T-helper 1 cell treated with Interleukin-12 subunit alpha and Interleukin-12 subunit beta and Interleukin-4 antibody, amounts not matched to agents 30 μg/mL and 1 μg/mL, for 36 hours (primary cell): ENCODE results near the gene GSTM5.
"Not testable (repeated sequence)": the region's sequence is repeated elsewhere in the genome, so short reads cannot be mapped to it uniquely, and the experiment has no call there.

Experiments
- H3K27ac Mint-ChIP-seq: one replicate; pipeline ENCODE4 v1.8.0; 2021; ENCODE audit warnings: mild to moderate bottlenecking, mixed read lengths
- H3K27me3 Mint-ChIP-seq: one replicate; pipeline ENCODE4 v1.8.0; 2021; ENCODE audit warnings: low read depth, mixed read lengths
- H3K36me3 Mint-ChIP-seq: one replicate; pipeline ENCODE4 v1.8.0; 2021; ENCODE audit warnings: low read depth, mixed read lengths
- H3K4me1 Mint-ChIP-seq: one replicate; pipeline ENCODE4 v1.8.0; 2021; ENCODE audit warnings: low read depth, mixed read lengths
- H3K4me3 Mint-ChIP-seq: one replicate; pipeline ENCODE4 v1.8.0; 2021; ENCODE audit warnings: mild to moderate bottlenecking, moderate library complexity, mixed read lengths
- H3K9me3 Mint-ChIP-seq: one replicate; pipeline ENCODE4 v1.8.0; 2021; ENCODE audit warnings: mixed read lengths

The GSTM5 gene

GRCh38 chr1:109757936-109758786 lies 46.1 kb downstream of the GSTM5 start:
- Mint-ChIP-seq H3K27ac (no peak overlapping the region), H3K9me3 (no peaks in the 10 kb centered on the region), H3K27me3 (peaks cover 8% of the 10 kb centered on the region), H3K36me3 (no peaks in the 10 kb centered on the region), H3K4me3 (no peak overlapping the region), H3K4me1 (no peaks in the 10 kb centered on the region)

- Mint-ChIP-seq H3K4me1 (no peaks in the 10 kb centered on the region), H3K4me3 (no peak overlapping the region), H3K9me3 (no peaks in the 10 kb centered on the region), H3K36me3 (no peaks in the 10 kb centered on the region), H3K27ac (no peak overlapping the region), H3K27me3 (peaks cover 2% of the 10 kb centered on the region)
Measured at GRCh38 chr1:109759513-109760334, 47.7 kb downstream of the GSTM5 start.

GRCh38 chr1:109760581-109761226 lies 48.7 kb downstream of the GSTM5 start:
- Mint-ChIP-seq H3K4me1 (no peaks in the 10 kb centered on the region), H3K27me3 (no peaks in the 10 kb centered on the region), H3K36me3 (no peaks in the 10 kb centered on the region), H3K27ac (no peak overlapping the region), H3K4me3 (no peak overlapping the region), H3K9me3 (no peaks in the 10 kb centered on the region)

- no peaks in the 10 kb centered on the region for H3K4me1 Mint-ChIP-seq
- H3K9me3 Mint-ChIP-seq, result no peaks in the 10 kb centered on the region
- H3K27ac Mint-ChIP-seq, result no peak overlapping the region
- no peak overlapping the region for H3K4me3 Mint-ChIP-seq
- no peaks in the 10 kb centered on the region for H3K27me3 Mint-ChIP-seq
- H3K36me3 Mint-ChIP-seq, result no peaks in the 10 kb centered on the region
Measured at GRCh38 chr1:109761227-109762038, 49.4 kb downstream of the GSTM5 start.

GRCh38 chr1:109762039-109762585 lies 50.1 kb downstream of the GSTM5 start:
- H3K4me1 Mint-ChIP-seq, result no peaks in the 10 kb centered on the region
- no peaks in the 10 kb centered on the region for H3K27me3 Mint-ChIP-seq
- H3K27ac Mint-ChIP-seq, result no peak overlapping the region
- H3K4me3 Mint-ChIP-seq, result no peak overlapping the region
- H3K36me3 Mint-ChIP-seq, result no peaks in the 10 kb centered on the region
- no peaks in the 10 kb centered on the region for H3K9me3 Mint-ChIP-seq

GRCh38 chr1:109762821-109763645 lies 51.0 kb downstream of the GSTM5 start:
- Mint-ChIP-seq H3K4me1 (no peaks in the 10 kb centered on the region), H3K4me3 (no peak overlapping the region), H3K36me3 (no peaks in the 10 kb centered on the region), H3K27ac (no peak overlapping the region), H3K27me3 (no peaks in the 10 kb centered on the region), H3K9me3 (no peaks in the 10 kb centered on the region)

- Mint-ChIP-seq H3K9me3 (no peaks in the 10 kb centered on the region), H3K4me1 (no peaks in the 10 kb centered on the region), H3K4me3 (no peak within 1 kb of the TSS), H3K36me3 (no peaks in the 10 kb centered on the region), H3K27ac (no peak within 1 kb of the TSS), H3K27me3 (no peaks in the 10 kb centered on the region)
Measured at GRCh38 chr1:109763646-109764415, 51.8 kb downstream of the GSTM5 start, which contains the start of gene EPS8L3. TSS of gene EPS8L3 (minus strand) at chr1:109763923. CDS start at chr1:109761749, 2,174 bp downstream.

- Mint-ChIP-seq H3K27ac (no peak overlapping the region), H3K27me3 (peaks cover 7% of the 10 kb centered on the region), H3K9me3 (no peaks in the 10 kb centered on the region), H3K4me1 (no peaks in the 10 kb centered on the region), H3K4me3 (no peak overlapping the region), H3K36me3 (no peaks in the 10 kb centered on the region)
Measured at GRCh38 chr1:109764561-109765482, 52.8 kb downstream of the GSTM5 start.

GRCh38 chr1:109765483-109765815 lies 53.4 kb downstream of the GSTM5 start:
- H3K4me3 Mint-ChIP-seq, result no peak overlapping the region
- no peaks in the 10 kb centered on the region for H3K4me1 Mint-ChIP-seq
- no peak overlapping the region for H3K27ac Mint-ChIP-seq
- H3K36me3 Mint-ChIP-seq, result no peaks in the 10 kb centered on the region
- peaks cover 7% of the 10 kb centered on the region for H3K27me3 Mint-ChIP-seq
- no peaks in the 10 kb centered on the region for H3K9me3 Mint-ChIP-seq

- Mint-ChIP-seq H3K27ac (no peak overlapping the region), H3K4me3 (no peak overlapping the region), H3K9me3 (no peaks in the 10 kb centered on the region), H3K4me1 (no peaks in the 10 kb centered on the region), H3K36me3 (no peaks in the 10 kb centered on the region), H3K27me3 (peaks cover 7% of the 10 kb centered on the region)
Measured at GRCh38 chr1:109765896-109766615, 54.0 kb downstream of the GSTM5 start.

- H3K36me3 Mint-ChIP-seq, H3K27me3 Mint-ChIP-seq, H3K4me3 Mint-ChIP-seq, H3K4me1 Mint-ChIP-seq, H3K9me3 Mint-ChIP-seq, H3K27ac Mint-ChIP-seq: not testable (repeated sequence)
Measured at GRCh38 chr1:109766991-109767636, 55.1 kb downstream of the GSTM5 start.
